Measurements from ENCODE around the gene GXYLT2. TPM values are rescaled to one million over a fixed set of nuclear protein-coding genes. Genes with fewer than 3 reads are reported as not detected.

GXYLT2 gene
- total RNA-seq, 8 experiments from 2014 or later, result 0.14 to 24.7 (median 2.6) TPM

GRCh38 chr3:72950372-72950771 lies 62.5 kb downstream of the GXYLT2 start:
- no peak overlapping the region for H3K4me3 ChIP-seq
- no peak overlapping the region for H3K27ac ChIP-seq
- no peak for ATAC-seq (replicated peaks in 6 of 8)
- no peaks in the 10 kb centered on the region for H3K4me1 ChIP-seq (replicated peaks in 1 of 2)
- WGBS, 10 experiments, result 50 to 90% (median 73%) methylated on average over 1 to 3 of the region's 8 CpGs; no CpG with 5 or more reads in 4 of the 10 experiments
- in situ Hi-C loops (cut with MboI; ENCODE audit: low pct_unique_long_range_greater_than_20kb in 2 of 9, low sequenced_read_pairs in 9 of 9, unreplicated experiment in 9 of 9), result no loop called here

DNA sequence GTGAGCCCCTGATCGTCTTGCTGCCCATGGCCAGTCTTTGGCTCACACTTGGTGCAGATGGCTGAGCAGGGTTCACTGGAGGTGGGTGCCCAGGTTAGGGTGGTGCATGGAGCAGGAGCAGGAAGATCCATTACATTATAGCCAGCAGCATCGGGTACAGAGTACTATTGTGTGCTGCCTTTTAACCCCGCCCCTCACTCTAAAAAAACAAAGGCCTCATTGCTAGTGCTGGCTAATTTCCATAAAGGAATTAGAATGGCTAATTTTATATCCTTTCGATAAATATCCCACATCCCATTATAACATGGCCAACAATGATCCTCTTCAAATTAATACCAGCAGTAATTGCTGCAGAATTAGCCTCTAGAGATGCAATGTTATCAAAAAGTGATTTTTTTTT lies 63.0 kb downstream of the GXYLT2 start:
- Histone ChIP-seq H3K4me1 (replicated peaks in 1 of 2) (no peaks in the 10 kb centered on the region), H3K27ac (no peak overlapping the region), H3K4me3 (no peak overlapping the region)
- in situ Hi-C loops (cut with MboI; ENCODE audit: low pct_unique_long_range_greater_than_20kb in 2 of 9, low sequenced_read_pairs in 9 of 9, unreplicated experiment in 9 of 9), result no loop called here
- 38 to 100% (median 73%) methylated on average over 1 to 4 of the region's 4 CpGs for WGBS, 10 experiments
- no peak for ATAC-seq (replicated peaks in 6 of 8)

DNA sequence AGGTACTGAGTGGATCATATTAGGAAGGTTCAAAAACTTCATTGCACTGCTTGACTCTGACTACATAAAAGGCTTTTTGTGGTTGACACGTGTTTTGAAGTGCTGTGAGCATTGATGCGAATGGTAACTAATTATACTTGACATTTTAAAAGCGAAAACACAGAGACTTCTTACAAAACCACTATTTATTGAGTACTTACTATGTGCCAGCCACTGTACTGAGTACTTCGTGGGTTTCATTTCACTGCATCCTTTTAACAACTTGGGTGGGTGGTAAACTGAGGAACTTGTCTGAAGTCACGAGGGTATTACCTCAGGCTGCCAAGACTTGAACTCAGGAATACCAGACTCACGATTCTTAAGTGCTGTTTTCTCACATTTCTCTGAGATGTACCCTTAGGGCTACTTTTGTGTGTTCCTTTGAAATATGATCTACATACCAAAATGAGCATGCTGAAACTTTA lies 63.4 kb downstream of the GXYLT2 start:
- no peaks in the 10 kb centered on the region for H3K4me1 ChIP-seq (replicated peaks in 1 of 2)
- in situ Hi-C loops (cut with MboI; ENCODE audit: low pct_unique_long_range_greater_than_20kb in 2 of 9, low sequenced_read_pairs in 9 of 9, unreplicated experiment in 9 of 9), result no loop called here
- H3K4me3 ChIP-seq, result no peak overlapping the region
- H3K27ac ChIP-seq, result no peak overlapping the region
- no peak for ATAC-seq (replicated peaks in 6 of 8)
- 25 to 78% (median 66%) methylated on average over 1 to 6 of the region's 6 CpGs for WGBS, 10 experiments

DNA sequence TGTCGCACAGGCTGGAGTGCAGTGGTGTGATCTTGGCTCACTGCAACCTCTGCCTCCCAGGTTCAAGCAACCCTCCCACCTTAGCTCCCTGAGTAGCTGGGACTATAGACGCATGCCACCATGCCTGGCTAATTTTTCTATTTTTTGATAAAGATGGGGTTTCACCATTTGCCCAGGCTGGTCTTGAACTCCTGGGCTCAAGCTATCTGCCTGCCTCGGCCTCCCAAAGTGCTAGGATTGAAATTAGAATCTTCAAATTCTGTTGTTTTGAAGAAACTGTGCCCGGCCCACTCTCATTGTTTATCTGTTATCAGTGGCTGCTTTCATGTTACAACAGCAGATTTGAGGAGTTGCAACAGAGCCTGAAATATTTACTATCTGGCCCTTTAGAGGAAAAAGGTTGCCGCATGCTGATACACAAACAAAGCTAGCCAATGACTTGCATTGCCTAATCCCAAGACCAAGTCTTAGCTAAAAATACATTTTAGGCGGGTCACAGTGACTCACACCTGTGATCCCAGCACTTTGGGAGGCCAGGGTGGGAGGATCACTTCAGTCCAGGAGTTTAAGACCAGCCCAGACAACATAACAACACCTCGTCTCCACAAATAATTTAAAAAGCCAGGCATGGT lies 65.6 kb downstream of the GXYLT2 start:
- peak in 1 of 8 experiments; percentile 26 for ATAC-seq (replicated peaks in 6 of 8)
- 67 to 100% (median 91%) methylated on average over 1 to 7 of the region's 7 CpGs for WGBS, 10 experiments
- no peak overlapping the region for H3K27ac ChIP-seq
- no peak overlapping the region for H3K4me3 ChIP-seq
- in situ Hi-C loops (cut with MboI; ENCODE audit: low pct_unique_long_range_greater_than_20kb in 2 of 9, low sequenced_read_pairs in 9 of 9, unreplicated experiment in 9 of 9), result no loop called here
- no peaks in the 10 kb centered on the region for H3K4me1 ChIP-seq (replicated peaks in 1 of 2)

GRCh38 chr3:72957297-72957696 lies 69.5 kb downstream of the GXYLT2 start:
- WGBS, 10 experiments, result 40 to 92% (median 77%) methylated on average over 1 to 6 of the region's 8 CpGs; no CpG with 5 or more reads in 2 of the 10 experiments
- ATAC-seq (replicated peaks in 6 of 8), result peak in 1 of 8 experiments; percentile 58
- no peak overlapping the region for H3K27ac ChIP-seq
- in situ Hi-C loops (cut with MboI; ENCODE audit: low pct_unique_long_range_greater_than_20kb in 2 of 9, low sequenced_read_pairs in 9 of 9, unreplicated experiment in 9 of 9), result no loop called here
- H3K4me1 ChIP-seq (replicated peaks in 1 of 2), result no peaks in the 10 kb centered on the region
- no peak overlapping the region for H3K4me3 ChIP-seq

- WGBS, 10 experiments, result 60 to 100% (median 95%) methylated on average over 1 to 5 of the region's 5 CpGs; no CpG with 5 or more reads in 4 of the 10 experiments
- ATAC-seq (replicated peaks in 6 of 8), result no peak
- Histone ChIP-seq H3K4me1 (replicated peaks in 1 of 2) (no peaks in the 10 kb centered on the region), H3K4me3 (no peak overlapping the region), H3K27ac (no peak overlapping the region)
- in situ Hi-C loops (cut with MboI; ENCODE audit: low pct_unique_long_range_greater_than_20kb in 2 of 9, low sequenced_read_pairs in 9 of 9, unreplicated experiment in 9 of 9), result no loop called here
Measured at GRCh38 chr3:72959336-72959735, 71.5 kb downstream of the GXYLT2 start.

DNA sequence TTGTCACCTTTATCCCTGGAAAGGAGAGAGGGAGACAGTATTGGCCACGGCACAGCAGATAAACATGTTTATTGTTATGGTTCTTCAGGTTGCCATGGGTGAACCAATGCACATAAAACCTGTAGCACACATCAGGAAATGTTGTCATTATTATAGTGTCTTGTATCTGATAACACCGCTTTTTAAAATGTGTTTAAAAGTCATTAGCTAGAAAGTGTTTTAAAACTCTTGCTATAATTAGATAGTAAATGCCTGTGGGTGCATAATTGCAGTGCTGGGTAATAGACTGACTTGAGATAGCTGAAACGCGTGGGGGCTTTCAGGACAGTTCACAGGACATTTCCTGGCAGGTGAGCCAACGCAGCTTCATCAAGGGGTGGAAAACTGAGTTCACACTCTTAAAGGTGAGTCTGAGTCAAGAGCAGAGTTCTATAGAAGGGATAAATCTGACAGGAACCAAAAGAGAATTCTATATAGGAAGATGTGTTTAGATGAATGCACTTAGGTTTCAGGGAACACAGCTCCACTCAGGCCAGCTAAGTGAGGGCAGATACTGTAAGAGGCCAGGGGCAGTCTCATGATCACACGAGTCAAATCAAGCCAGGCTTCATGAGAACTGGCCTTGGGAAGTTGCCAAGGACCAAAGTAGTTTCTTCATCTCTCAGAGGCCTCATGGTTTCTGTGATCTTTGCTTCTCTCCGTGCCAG lies 73.1 kb downstream of the GXYLT2 start:
- Histone ChIP-seq H3K4me3 (no peak overlapping the region), H3K27ac (no peak overlapping the region), H3K4me1 (replicated peaks in 1 of 2) (no peaks in the 10 kb centered on the region)
- WGBS, 10 experiments, result 67 to 100% (median 82%) methylated on average over 1 to 6 of the region's 7 CpGs; no CpG with 5 or more reads in 2 of the 10 experiments
- in situ Hi-C loops (cut with MboI; ENCODE audit: low pct_unique_long_range_greater_than_20kb in 2 of 9, low sequenced_read_pairs in 9 of 9, unreplicated experiment in 9 of 9), result no loop called here
- ATAC-seq (replicated peaks in 6 of 8), result peak in 4 of 8 experiments; percentile 44 to 69 (median 44)

- in situ Hi-C loops (cut with MboI; ENCODE audit: low pct_unique_long_range_greater_than_20kb in 2 of 9, low sequenced_read_pairs in 9 of 9, unreplicated experiment in 9 of 9), result no loop called here
- 0 to 80% (median 47%) methylated on average over 1 to 4 of the region's 4 CpGs; no CpG with 5 or more reads in 3 of the 10 experiments for WGBS, 10 experiments
Measured at GRCh38 chr3:72961752-72962151, 73.9 kb downstream of the GXYLT2 start.

GRCh38 chr3:72962317-72962716 lies 74.5 kb downstream of the GXYLT2 start:
- ATAC-seq (replicated peaks in 6 of 8), result no peak
- in situ Hi-C loops (cut with MboI; ENCODE audit: low pct_unique_long_range_greater_than_20kb in 2 of 9, low sequenced_read_pairs in 9 of 9, unreplicated experiment in 9 of 9), result no loop called here
- Histone ChIP-seq H3K4me1 (replicated peaks in 1 of 2) (no peaks in the 10 kb centered on the region), H3K4me3 (no peak overlapping the region), H3K27ac (no peak overlapping the region)

More at GRCh38 chr3:72961752-72962151, 73.9 kb downstream of the GXYLT2 start:
- no peak overlapping the region for H3K4me3 ChIP-seq
- peak in 1 of 8 experiments; percentile 46 for ATAC-seq (replicated peaks in 6 of 8)
- H3K4me1 ChIP-seq (replicated peaks in 1 of 2), result no peaks in the 10 kb centered on the region
- no peak overlapping the region for H3K27ac ChIP-seq

DNA sequence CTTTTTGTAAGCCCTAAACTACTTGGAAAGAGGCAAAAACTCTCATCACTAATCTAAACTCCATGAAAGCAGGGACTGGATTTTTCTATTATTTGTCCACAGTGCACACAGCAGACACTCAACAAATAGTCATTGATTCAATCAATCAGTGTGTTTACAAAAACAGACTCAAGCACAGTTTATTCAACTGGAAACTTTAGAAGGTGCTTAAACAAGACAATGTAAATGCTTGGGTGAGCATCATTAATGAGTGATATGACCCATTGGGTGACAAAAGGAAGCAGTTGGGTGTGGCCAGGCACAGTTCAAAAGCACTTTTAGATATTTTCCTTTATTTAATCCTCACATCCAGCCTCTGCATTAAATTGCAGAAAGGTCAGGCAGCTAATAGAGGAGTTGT lies 76.8 kb downstream of the GXYLT2 start:
- in situ Hi-C loops (cut with MboI; ENCODE audit: low pct_unique_long_range_greater_than_20kb in 2 of 9, low sequenced_read_pairs in 9 of 9, unreplicated experiment in 9 of 9), result no loop called here
- Histone ChIP-seq H3K4me3 (no peak overlapping the region), H3K27ac (no peak overlapping the region), H3K4me1 (replicated peaks in 1 of 2) (no peaks in the 10 kb centered on the region)
- ATAC-seq (replicated peaks in 6 of 8), result no peak

GRCh38 chr3:72968266-72968664 lies 80.4 kb downstream of the GXYLT2 start:
- 71 to 100% (median 100%) methylated on average over 1 of the region's 1 CpG; no CpG with 5 or more reads in 3 of the 10 experiments for WGBS, 10 experiments
- Histone ChIP-seq H3K4me3 (no peak overlapping the region), H3K27ac (no peak overlapping the region), H3K4me1 (replicated peaks in 1 of 2) (no peaks in the 10 kb centered on the region)
- in situ Hi-C loops (cut with MboI; ENCODE audit: low pct_unique_long_range_greater_than_20kb in 2 of 9, low sequenced_read_pairs in 9 of 9, unreplicated experiment in 9 of 9), result no loop called here
- no peak for ATAC-seq (replicated peaks in 6 of 8)

DNA sequence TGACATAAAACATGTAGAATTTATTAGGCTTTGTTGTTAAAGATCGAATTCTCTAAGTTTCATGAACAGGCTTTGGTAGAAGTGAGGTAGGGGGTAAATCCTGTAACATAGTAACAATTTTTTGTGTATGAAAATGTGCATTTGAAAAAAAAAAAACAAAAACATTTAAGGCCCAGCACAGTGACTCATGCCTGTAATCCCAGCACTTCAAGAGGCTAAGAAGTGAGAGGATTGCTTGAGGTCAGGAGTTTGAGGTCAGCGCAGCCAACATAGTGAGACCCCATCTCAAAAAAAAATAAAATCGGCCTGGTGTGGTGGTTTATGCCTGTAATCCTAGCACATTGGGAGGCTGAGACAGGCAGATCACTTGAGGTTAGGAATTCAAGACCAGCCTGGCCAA lies 81.9 kb downstream of the GXYLT2 start:
- Histone ChIP-seq H3K27ac (no peak overlapping the region), H3K4me1 (replicated peaks in 1 of 2) (no peaks in the 10 kb centered on the region), H3K4me3 (no peak overlapping the region)
- in situ Hi-C loops (cut with MboI; ENCODE audit: low pct_unique_long_range_greater_than_20kb in 2 of 9, low sequenced_read_pairs in 9 of 9, unreplicated experiment in 9 of 9), result no loop called here
- 17 to 100% (median 92%) methylated on average over 1 to 3 of the region's 3 CpGs for WGBS, 10 experiments
- ATAC-seq (replicated peaks in 6 of 8), result no peak

DNA sequence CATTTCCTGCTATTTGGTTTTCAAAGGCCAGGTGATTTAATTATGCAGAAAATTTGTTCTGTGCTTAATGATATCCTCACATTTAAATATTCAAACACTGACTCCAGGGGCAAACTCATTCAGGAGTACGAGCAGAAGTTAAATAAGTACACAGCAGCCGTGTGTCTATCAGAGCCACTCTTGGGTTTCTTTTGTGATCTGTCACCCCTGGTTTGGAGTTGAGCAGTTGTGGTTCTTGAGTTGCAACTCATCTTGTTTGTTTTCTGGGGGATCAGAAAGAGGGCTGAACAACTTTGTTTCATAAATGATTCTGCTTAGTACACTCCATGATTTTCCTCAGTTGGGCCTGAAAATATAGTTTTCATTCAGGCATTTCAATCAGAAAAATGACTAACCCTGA lies 83.1 kb downstream of the GXYLT2 start:
- in situ Hi-C loops (cut with MboI; ENCODE audit: low pct_unique_long_range_greater_than_20kb in 2 of 9, low sequenced_read_pairs in 9 of 9, unreplicated experiment in 9 of 9), result no loop called here
- no peak for ATAC-seq (replicated peaks in 6 of 8)
- no peaks in the 10 kb centered on the region for H3K4me1 ChIP-seq (replicated peaks in 1 of 2)
- 59 to 100% (median 78%) methylated on average over 1 to 2 of the region's 2 CpGs; no CpG with 5 or more reads in 2 of the 10 experiments for WGBS, 10 experiments
- no peak overlapping the region for H3K4me3 ChIP-seq
- H3K27ac ChIP-seq, result no peak overlapping the region

GRCh38 chr3:72972706-72973030 lies 84.8 kb downstream of the GXYLT2 start:
- in situ Hi-C loops (cut with MboI; ENCODE audit: low pct_unique_long_range_greater_than_20kb in 2 of 9, low sequenced_read_pairs in 9 of 9, unreplicated experiment in 9 of 9), result no loop called here
- Histone ChIP-seq H3K4me1 (replicated peaks in 1 of 2) (no peaks in the 10 kb centered on the region), H3K27ac (no peak overlapping the region), H3K4me3 (no peak overlapping the region)
- no peak for ATAC-seq (replicated peaks in 6 of 8)
- 94 to 100% (median 100%) methylated on average over 1 to 3 of the region's 3 CpGs; no CpG with 5 or more reads in 5 of the 10 experiments for WGBS, 10 experiments
